Cardiac muscle cell (in vitro differentiated cells and primary cell): Measurements from ENCODE around the gene ITGA2B. TPM values are rescaled to one million over a fixed set of nuclear protein-coding genes. Genes with fewer than 3 reads are reported as not detected.
"Not testable (repeated sequence)": the region's sequence is repeated elsewhere in the genome, so short reads cannot be mapped to it uniquely, and the experiment has no call there.

ENCODE experiments used
- DNase-seq, 2 donors: peaks; one replicate each; pipeline versions ENCODE4 v3.0.0 to v3.0.0-alpha.2; 2010 to 2017; ENCODE audit warnings: low read depth in 1 of 2, low spot score in 1 of 2
- H3K27ac ChIP-seq: fragments of 200-600 bp; sonication (generic); 2 replicates; pipeline ENCODE4 v1.5.1; 2016
- H3K27me3 ChIP-seq: fragments of 200-600 bp; sonication (generic); 2 replicates; pipeline ENCODE4 v1.6.0; 2016; ENCODE audit warnings: control low read depth
- H3K36me3 ChIP-seq: fragments of 200-600 bp; sonication (generic); 2 replicates; pipeline ENCODE4 v1.5.1; 2016; ENCODE audit warnings: control low read depth
- H3K4me1 ChIP-seq: fragments of 200-600 bp; sonication (generic); 2 replicates; pipeline ENCODE4 v1.8.1; 2017; ENCODE audit warnings: low read depth, mild to moderate bottlenecking, mixed run types
- H3K4me3 ChIP-seq: fragments of 200-600 bp; sonication (generic); 2 replicates; pipeline ENCODE4 v1.5.1; 2016; ENCODE audit warnings: mild to moderate bottlenecking
- H3K9me3 ChIP-seq: fragments of 200-600 bp; sonication (generic); 2 replicates; pipeline ENCODE4 v1.5.1; 2017; ENCODE audit warnings: low read depth, mild to moderate bottlenecking, control low read depth
- CTCF ChIP-seq: IDR thresholded peaks from 2 replicates; pipeline ENCODE4 v1.5.1; 2012; ENCODE audit warnings: low read depth, mild to moderate bottlenecking, low read length
- polyA plus RNA-seq: library from polyadenylated mRNA; unstranded; fragments of >200 nt; fragmentation: Nextera tagmentation; extraction: Ambion mirVana; gene quantifications from 2 replicates; pipeline ENCODE4 v1.2.1, GENCODE V29; 2016
- total RNA-seq: library from RNA; depleted of rRNA; stranded (reverse); fragments of >200 nt; gene quantifications from 2 replicates; pipeline ENCODE4 v1.2.3, GENCODE V29; 2016

Gene ITGA2B
- total and polyA plus RNA-seq, 2 experiments from 2014 or later: 0.56 to 11.0 TPM

GRCh38 chr17:44372036-44372435 lies 17.4 kb downstream of the ITGA2B start:
- Histone ChIP-seq H3K4me1 (no peaks in the 10 kb centered on the region), H3K36me3 (no peaks in the 10 kb centered on the region), H3K4me3 (no peak overlapping the region), H3K9me3 (no peaks in the 10 kb centered on the region), H3K27me3 (peaks cover 2% of the 10 kb centered on the region), H3K27ac (no peak overlapping the region)
- no peak for DNase-seq
- no peak for TF ChIP-seq CTCF

GRCh38 chr17:44369414-44370023 lies 19.9 kb downstream of the ITGA2B start:
- not testable (repeated sequence) for H3K36me3 ChIP-seq, H3K27ac ChIP-seq, H3K4me3 ChIP-seq, H3K4me1 ChIP-seq, DNase-seq, H3K9me3 ChIP-seq
- H3K27me3 ChIP-seq: peaks cover 21% of the 10 kb centered on the region

- not testable (repeated sequence) for H3K27ac ChIP-seq, DNase-seq
- H3K27me3 ChIP-seq: peaks cover 21% of the 10 kb centered on the region
Observed at GRCh38 chr17:44368391-44369243, 20.8 kb downstream of the ITGA2B start.

GRCh38 chr17:44367231-44367979 lies 22.0 kb downstream of the ITGA2B start:
- no peaks in the 10 kb centered on the region for H3K9me3 ChIP-seq
- no peak overlapping the region for H3K4me3 ChIP-seq
- H3K27me3 ChIP-seq: peaks cover 21% of the 10 kb centered on the region
- no peak for TF ChIP-seq CTCF
- H3K36me3 ChIP-seq: no peaks in the 10 kb centered on the region
- DNase-seq: no peak
- H3K27ac ChIP-seq: no peak overlapping the region
- peaks cover 4% of the 10 kb centered on the region for H3K4me1 ChIP-seq

More at GRCh38 chr17:44368391-44369243, 20.8 kb downstream of the ITGA2B start:
- H3K9me3 ChIP-seq, H3K4me3 ChIP-seq, H3K36me3 ChIP-seq, H3K4me1 ChIP-seq: not testable (repeated sequence)

- H3K9me3 ChIP-seq, H3K36me3 ChIP-seq, H3K4me3 ChIP-seq, H3K27ac ChIP-seq, DNase-seq: not testable (repeated sequence)
- Histone ChIP-seq H3K4me1 (peaks cover 26% of the 10 kb centered on the region), H3K27me3 (peaks cover 21% of the 10 kb centered on the region)
Observed at GRCh38 chr17:44365051-44365450, 24.4 kb downstream of the ITGA2B start.

GRCh38 chr17:44363613-44364159 lies 25.8 kb downstream of the ITGA2B start, which contains the start of gene FAM171A2:
Gene FAM171A2 (minus strand): TSS chr17:44363853. CDS start chr17:44363714, 139 bp downstream.
- TF ChIP-seq CTCF: peak; percentile 24
- H3K27me3 ChIP-seq: peaks cover 21% of the 10 kb centered on the region
- H3K27ac ChIP-seq: no peak within 1 kb of the TSS
- DNase-seq: peak; percentile 67 to 88
- H3K36me3 ChIP-seq: no peaks in the 10 kb centered on the region
- H3K4me1 ChIP-seq: peaks cover 30% of the 10 kb centered on the region
- peak within 1 kb of the TSS; percentile 84 for H3K4me3 ChIP-seq
- no peaks in the 10 kb centered on the region for H3K9me3 ChIP-seq
